ENCODE results near the gene ATP1A3.
A peak's percentile ranks its signal among the peaks of the same experiment; 100 is the strongest.
"Not testable (repeated sequence)": the region's sequence is repeated elsewhere in the genome, so short reads cannot be mapped to it uniquely, and the experiment has no call there.

Gene ATP1A3

DNA sequence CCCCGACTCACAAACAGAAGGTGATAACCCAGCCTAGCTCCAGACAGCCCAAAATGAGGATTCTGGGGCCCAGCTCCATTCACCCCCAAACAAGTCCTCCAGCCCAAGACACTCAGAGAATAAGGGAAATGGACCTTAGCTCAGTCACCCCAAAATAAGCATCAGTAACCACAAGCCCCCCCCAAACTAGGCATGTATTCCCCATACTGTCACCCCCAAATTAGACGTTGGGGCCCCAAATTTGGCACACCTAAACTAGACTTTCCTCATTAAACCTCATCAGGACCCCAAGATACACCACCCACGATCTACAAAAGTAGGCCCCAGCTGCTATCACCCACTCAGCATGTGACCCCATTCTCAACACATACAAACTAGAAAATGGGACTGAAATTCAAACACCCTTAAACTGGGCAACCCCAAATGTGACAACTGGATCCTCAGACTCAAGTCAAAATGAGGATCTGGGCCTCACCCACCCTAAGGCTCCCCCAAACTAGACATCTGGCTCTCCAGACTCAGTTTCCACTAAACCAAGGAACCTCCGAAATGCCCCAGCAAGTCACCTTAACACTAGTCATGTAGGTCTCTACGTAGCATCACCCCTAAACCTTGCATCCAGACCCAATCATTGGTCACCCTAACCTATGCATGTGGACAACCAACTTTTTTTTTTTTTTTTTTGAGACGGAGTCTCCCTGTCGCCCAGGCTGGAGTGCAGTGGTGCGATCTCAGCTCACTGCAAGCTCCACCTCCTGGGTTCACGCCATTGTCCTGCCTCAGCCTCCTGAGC, 52.4 kb downstream of the ATP1A3 start:
- Histone ChIP-seq H2AFZ (ENCODE audit: low read length, unreplicated experiment) (no peak overlapping the region), H3K4me3 (ENCODE audit: low read depth, low read length) (no peak overlapping the region), H3K27ac (ENCODE audit: low read depth, low read length) (no peak overlapping the region), H3K4me1 (ENCODE audit: control insufficient read depth, insufficient read depth, low read length, unreplicated experiment) (peaks cover 6% of the 10 kb centered on the region), H3K36me3 (ENCODE audit: insufficient read depth, low read length) (no peaks in the 10 kb centered on the region), H3K27me3 (ENCODE audit: insufficient read depth, low read length) (no peaks in the 10 kb centered on the region), H3K79me2 (ENCODE audit: control insufficient read depth, insufficient read depth, low read length, unreplicated experiment) (no peaks in the 10 kb centered on the region)

DNA sequence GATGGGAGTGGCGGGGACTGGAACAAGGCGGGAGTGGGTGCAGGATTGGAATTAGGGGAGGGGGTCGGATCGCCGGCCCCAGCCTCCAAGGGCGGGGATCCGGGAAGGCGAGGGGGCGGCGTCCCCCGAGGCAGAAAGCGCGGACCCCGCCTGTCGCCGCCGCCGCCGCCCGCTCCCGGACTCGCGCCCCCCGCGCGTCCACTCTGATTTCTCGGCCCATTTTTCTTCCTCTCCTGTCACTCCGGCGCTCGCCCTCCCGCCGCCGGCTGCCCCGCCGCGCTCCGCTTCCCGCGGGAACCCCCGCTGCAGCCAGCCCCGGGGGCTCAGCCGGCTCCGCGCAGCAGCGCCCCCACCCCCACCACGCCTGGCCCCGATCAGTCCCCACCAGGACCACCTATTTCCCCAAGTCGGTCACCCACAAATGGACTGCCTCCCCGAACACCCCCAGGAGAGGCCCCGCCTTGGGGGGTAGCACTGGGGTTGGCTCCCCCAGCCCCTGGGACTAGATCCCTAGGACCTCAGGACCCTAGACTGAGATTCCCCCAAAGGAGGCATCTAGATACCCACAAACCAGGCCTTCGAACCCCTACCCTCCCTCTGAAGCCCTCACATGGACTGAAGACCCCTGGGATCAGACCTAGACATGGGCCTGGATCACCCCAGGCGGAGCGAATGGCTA, 53.2 kb downstream of the ATP1A3 start:
- no peak overlapping the region for H3K27ac ChIP-seq (ENCODE audit: low read depth, low read length)
- H3K79me2 ChIP-seq (ENCODE audit: control insufficient read depth, insufficient read depth, low read length, unreplicated experiment) = no peaks in the 10 kb centered on the region
- peak overlapping the region; percentile 81 for H3K4me3 ChIP-seq (ENCODE audit: low read depth, low read length)
- H3K4me1 ChIP-seq (ENCODE audit: control insufficient read depth, insufficient read depth, low read length, unreplicated experiment) = peaks cover 13% of the 10 kb centered on the region
- H3K27me3 ChIP-seq (ENCODE audit: insufficient read depth, low read length) = no peaks in the 10 kb centered on the region
- no peaks in the 10 kb centered on the region for H3K36me3 ChIP-seq (ENCODE audit: insufficient read depth, low read length)
- H2AFZ ChIP-seq (ENCODE audit: low read length, unreplicated experiment) = peak overlapping the region; percentile 38

GRCh38 chr19:41939861-41940730, 53.9 kb downstream of the ATP1A3 start:
- peak overlapping the region; percentile 81 for H3K4me3 ChIP-seq (ENCODE audit: low read depth, low read length)
- no peak overlapping the region for H3K27ac ChIP-seq (ENCODE audit: low read depth, low read length)
- H2AFZ ChIP-seq (ENCODE audit: low read length, unreplicated experiment) = peak overlapping the region; percentile 38
- no peaks in the 10 kb centered on the region for H3K36me3 ChIP-seq (ENCODE audit: insufficient read depth, low read length)
- H3K4me1 ChIP-seq (ENCODE audit: control insufficient read depth, insufficient read depth, low read length, unreplicated experiment) = peaks cover 15% of the 10 kb centered on the region
- no peaks in the 10 kb centered on the region for H3K27me3 ChIP-seq (ENCODE audit: insufficient read depth, low read length)
- H3K79me2 ChIP-seq (ENCODE audit: control insufficient read depth, insufficient read depth, low read length, unreplicated experiment) = no peaks in the 10 kb centered on the region

DNA sequence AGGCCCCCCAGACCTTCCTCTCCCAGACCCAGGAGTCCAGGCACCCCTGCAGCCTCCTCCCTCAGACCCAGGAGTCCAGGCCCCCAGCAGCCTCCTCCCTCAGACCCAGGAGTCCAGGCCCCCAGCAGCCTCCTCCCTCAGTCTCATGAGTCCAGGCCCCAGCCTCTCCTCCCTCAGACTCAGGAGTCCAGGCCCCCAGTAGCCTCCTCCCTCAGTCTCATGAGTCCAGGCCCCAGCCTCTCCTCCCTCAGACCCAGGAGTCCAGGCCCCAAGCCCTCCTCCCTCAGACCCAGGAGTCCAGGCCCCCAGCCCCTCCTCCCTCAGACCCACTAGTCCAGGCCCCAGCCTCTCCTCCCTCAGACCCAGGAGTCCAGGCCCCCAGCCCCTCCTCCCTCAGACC, 54.8 kb downstream of the ATP1A3 start:
- H3K4me1 ChIP-seq (ENCODE audit: control insufficient read depth, insufficient read depth, low read length, unreplicated experiment) = peaks cover 15% of the 10 kb centered on the region
- H3K36me3 ChIP-seq (ENCODE audit: insufficient read depth, low read length); H2AFZ ChIP-seq (ENCODE audit: low read length, unreplicated experiment); H3K27ac ChIP-seq (ENCODE audit: low read depth, low read length); H3K79me2 ChIP-seq (ENCODE audit: control insufficient read depth, insufficient read depth, low read length, unreplicated experiment); H3K4me3 ChIP-seq (ENCODE audit: low read depth, low read length); H3K27me3 ChIP-seq (ENCODE audit: insufficient read depth, low read length): not testable (repeated sequence)

GRCh38 chr19:41937525-41938468, 56.2 kb downstream of the ATP1A3 start:
- Histone ChIP-seq H3K27ac (ENCODE audit: low read depth, low read length) (no peak overlapping the region), H2AFZ (ENCODE audit: low read length, unreplicated experiment) (no peak overlapping the region), H3K79me2 (ENCODE audit: control insufficient read depth, insufficient read depth, low read length, unreplicated experiment) (no peaks in the 10 kb centered on the region), H3K4me1 (ENCODE audit: control insufficient read depth, insufficient read depth, low read length, unreplicated experiment) (peaks cover 15% of the 10 kb centered on the region), H3K4me3 (ENCODE audit: low read depth, low read length) (no peak overlapping the region), H3K36me3 (ENCODE audit: insufficient read depth, low read length) (no peaks in the 10 kb centered on the region), H3K27me3 (ENCODE audit: insufficient read depth, low read length) (peaks cover 8% of the 10 kb centered on the region; the same call in 1 of the 2 replicates)

DNA sequence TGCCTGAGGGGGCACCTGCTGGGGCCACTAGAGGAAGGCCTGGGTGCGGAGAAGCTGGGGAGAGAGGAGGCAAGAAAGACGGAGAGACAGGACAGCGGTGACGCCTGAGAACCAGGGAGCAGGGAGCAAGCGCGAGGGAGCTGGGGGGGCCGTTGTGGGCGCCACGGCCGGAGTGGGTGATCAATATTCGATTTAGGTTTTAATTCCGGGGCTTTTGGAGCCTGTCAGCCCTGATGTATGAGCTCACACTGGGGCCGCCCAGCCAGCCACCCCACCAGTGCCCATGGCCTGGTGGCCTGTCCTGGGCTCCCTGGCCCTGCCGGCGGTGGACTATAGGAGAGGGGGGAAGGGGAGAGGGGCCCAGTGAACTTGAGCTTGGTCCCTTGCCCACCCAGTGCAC, 57.1 kb downstream of the ATP1A3 start:
- Histone ChIP-seq H3K79me2 (ENCODE audit: control insufficient read depth, insufficient read depth, low read length, unreplicated experiment) (no peaks in the 10 kb centered on the region), H3K27ac (ENCODE audit: low read depth, low read length) (no peak overlapping the region), H3K4me3 (ENCODE audit: low read depth, low read length) (no peak overlapping the region), H2AFZ (ENCODE audit: low read length, unreplicated experiment) (no peak overlapping the region), H3K36me3 (ENCODE audit: insufficient read depth, low read length) (no peaks in the 10 kb centered on the region), H3K27me3 (ENCODE audit: insufficient read depth, low read length) (peaks cover 16% of the 10 kb centered on the region), H3K4me1 (ENCODE audit: control insufficient read depth, insufficient read depth, low read length, unreplicated experiment) (peaks cover 15% of the 10 kb centered on the region)

GRCh38 chr19:41936416-41936850, 57.6 kb downstream of the ATP1A3 start:
- peaks cover 22% of the 10 kb centered on the region for H3K27me3 ChIP-seq (ENCODE audit: insufficient read depth, low read length)
- H3K4me3 ChIP-seq (ENCODE audit: low read depth, low read length) = peak overlapping the region; percentile 49
- no peak overlapping the region for H2AFZ ChIP-seq (ENCODE audit: low read length, unreplicated experiment)
- H3K36me3 ChIP-seq (ENCODE audit: insufficient read depth, low read length) = no peaks in the 10 kb centered on the region
- no peak overlapping the region for H3K27ac ChIP-seq (ENCODE audit: low read depth, low read length)
- H3K79me2 ChIP-seq (ENCODE audit: control insufficient read depth, insufficient read depth, low read length, unreplicated experiment) = no peaks in the 10 kb centered on the region
- peaks cover 15% of the 10 kb centered on the region for H3K4me1 ChIP-seq (ENCODE audit: control insufficient read depth, insufficient read depth, low read length, unreplicated experiment)

GRCh38 chr19:41935760-41936415, 58.1 kb downstream of the ATP1A3 start:
- H3K27me3 ChIP-seq (ENCODE audit: insufficient read depth, low read length) = peaks cover 27% of the 10 kb centered on the region

GRCh38 chr19:41934849-41935374, 59.1 kb downstream of the ATP1A3 start:
- no peak overlapping the region for H2AFZ ChIP-seq (ENCODE audit: low read length, unreplicated experiment)

More at GRCh38 chr19:41935760-41936415, 58.1 kb downstream of the ATP1A3 start:
- Histone ChIP-seq H2AFZ (ENCODE audit: low read length, unreplicated experiment) (no peak overlapping the region), H3K4me1 (ENCODE audit: control insufficient read depth, insufficient read depth, low read length, unreplicated experiment) (peaks cover 15% of the 10 kb centered on the region), H3K79me2 (ENCODE audit: control insufficient read depth, insufficient read depth, low read length, unreplicated experiment) (no peaks in the 10 kb centered on the region), H3K4me3 (ENCODE audit: low read depth, low read length) (peak overlapping the region; percentile 49), H3K27ac (ENCODE audit: low read depth, low read length) (no peak overlapping the region), H3K36me3 (ENCODE audit: insufficient read depth, low read length) (no peaks in the 10 kb centered on the region)

More at GRCh38 chr19:41934849-41935374, 59.1 kb downstream of the ATP1A3 start:
- H3K4me3 ChIP-seq (ENCODE audit: low read depth, low read length) = no peak overlapping the region
- no peaks in the 10 kb centered on the region for H3K36me3 ChIP-seq (ENCODE audit: insufficient read depth, low read length)
- peaks cover 15% of the 10 kb centered on the region for H3K4me1 ChIP-seq (ENCODE audit: control insufficient read depth, insufficient read depth, low read length, unreplicated experiment)
- H3K27me3 ChIP-seq (ENCODE audit: insufficient read depth, low read length) = peaks cover 37% of the 10 kb centered on the region
- no peaks in the 10 kb centered on the region for H3K79me2 ChIP-seq (ENCODE audit: control insufficient read depth, insufficient read depth, low read length, unreplicated experiment)
- H3K27ac ChIP-seq (ENCODE audit: low read depth, low read length) = no peak overlapping the region

Measured in ACC112 (cell line).